MM.1S (cell line): ENCODE results near the gene RPL27A.

ENCODE experiments used
- EZH2 ChIP-seq: fragments of 300-600 bp; sonication (generic); optimal IDR thresholded peaks from 2 replicates; pipeline ENCODE3; 2017; ENCODE audit warnings: low read depth, mild to moderate bottlenecking, antibody characterized with exemption, low read length, mixed read lengths
- TF ChIP-seq, protein P1 (sequence below): fragments of 300-600 bp; sonication (generic); IDR thresholded peaks from 2 replicates; pipeline ENCODE4 v1.5.1; 2016; ENCODE audit warnings: antibody characterized with exemption, low read length, mixed read lengths

DNA sequence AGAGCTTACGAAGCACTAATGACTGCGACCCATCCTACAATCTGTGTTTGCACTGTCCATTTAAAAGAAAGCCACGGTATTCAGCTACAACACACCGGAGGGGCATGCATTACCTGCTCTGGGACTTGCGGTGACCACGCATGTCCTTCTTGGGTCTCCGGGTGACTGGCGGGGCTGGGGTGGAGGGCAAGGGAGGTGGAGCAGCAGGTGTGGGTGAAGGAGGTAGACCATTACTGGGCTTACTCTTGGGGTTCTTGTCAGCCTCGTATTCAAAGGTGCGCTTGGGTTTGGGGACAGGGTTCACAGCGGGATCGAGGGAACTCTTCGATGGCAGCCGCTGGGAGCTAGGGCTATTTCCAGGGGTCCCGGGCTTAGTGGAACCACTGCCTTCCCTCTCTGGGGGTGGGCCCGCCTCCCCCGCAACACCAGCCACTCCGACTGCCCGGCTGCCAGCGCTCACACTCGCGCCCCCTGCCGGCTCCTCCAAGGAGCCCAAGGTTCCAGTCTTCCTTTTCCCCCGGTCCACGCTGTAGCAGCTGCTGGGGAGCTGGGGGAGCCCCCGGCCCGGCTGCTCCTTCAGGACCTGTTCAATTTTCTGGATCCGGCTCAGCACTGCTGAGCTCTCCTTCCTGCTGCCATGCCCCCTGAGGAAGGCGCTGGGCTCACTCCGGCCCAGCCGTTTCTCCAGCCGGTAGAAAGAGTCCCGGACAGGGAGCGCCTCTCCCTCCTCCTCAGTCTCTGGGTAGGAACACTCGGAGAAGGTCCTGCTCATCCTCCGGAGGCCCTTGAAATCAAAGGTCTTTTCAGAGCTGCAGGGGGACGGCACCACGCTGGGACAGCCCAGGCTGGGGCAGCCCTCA is 47.5 kb downstream of the RPL27A start:
- TF ChIP-seq, protein P1, sequence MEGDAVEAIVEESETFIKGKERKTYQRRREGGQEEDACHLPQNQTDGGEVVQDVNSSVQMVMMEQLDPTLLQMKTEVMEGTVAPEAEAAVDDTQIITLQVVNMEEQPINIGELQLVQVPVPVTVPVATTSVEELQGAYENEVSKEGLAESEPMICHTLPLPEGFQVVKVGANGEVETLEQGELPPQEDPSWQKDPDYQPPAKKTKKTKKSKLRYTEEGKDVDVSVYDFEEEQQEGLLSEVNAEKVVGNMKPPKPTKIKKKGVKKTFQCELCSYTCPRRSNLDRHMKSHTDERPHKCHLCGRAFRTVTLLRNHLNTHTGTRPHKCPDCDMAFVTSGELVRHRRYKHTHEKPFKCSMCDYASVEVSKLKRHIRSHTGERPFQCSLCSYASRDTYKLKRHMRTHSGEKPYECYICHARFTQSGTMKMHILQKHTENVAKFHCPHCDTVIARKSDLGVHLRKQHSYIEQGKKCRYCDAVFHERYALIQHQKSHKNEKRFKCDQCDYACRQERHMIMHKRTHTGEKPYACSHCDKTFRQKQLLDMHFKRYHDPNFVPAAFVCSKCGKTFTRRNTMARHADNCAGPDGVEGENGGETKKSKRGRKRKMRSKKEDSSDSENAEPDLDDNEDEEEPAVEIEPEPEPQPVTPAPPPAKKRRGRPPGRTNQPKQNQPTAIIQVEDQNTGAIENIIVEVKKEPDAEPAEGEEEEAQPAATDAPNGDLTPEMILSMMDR: no peak
- no peak for TF ChIP-seq EZH2
